ENCODE data around the gene ESR2. TPM values are rescaled to one million over a fixed set of nuclear protein-coding genes. Genes with fewer than 3 reads are reported as not detected.

Gene ESR2
- total RNA-seq, 1 experiment from 2014 or later, result 0.15 TPM

DNA sequence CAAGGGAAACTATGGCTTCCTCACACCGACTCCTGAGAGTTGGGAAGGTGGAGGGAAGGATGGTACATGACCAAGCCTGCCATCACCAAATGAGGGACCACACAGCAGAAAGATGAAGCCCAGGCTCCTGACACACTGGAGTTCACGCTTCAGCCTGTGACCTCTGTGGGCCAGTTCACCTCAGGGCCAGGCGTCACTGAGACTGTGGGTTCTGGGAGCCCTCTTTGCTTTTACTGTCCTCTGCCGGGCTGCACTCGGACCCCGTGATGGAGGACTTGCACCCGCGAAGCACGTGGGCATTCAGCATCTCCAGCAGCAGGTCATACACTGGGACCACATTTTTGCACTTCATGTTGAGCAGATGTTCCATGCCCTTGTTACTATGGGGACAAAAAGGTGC is 61.2 kb downstream of the ESR2 start:
- DNase-seq, result no peak
- H3K79me1 ChIP-seq (ENCODE audit: insufficient read depth, low read depth, low read length, poor library complexity, severe bottlenecking), result no peaks in the 10 kb centered on the region
- no peak overlapping the region for H3K27ac Mint-ChIP-seq
- H3K27ac ChIP-seq (ENCODE audit: insufficient read length, low read depth, low read length), result no peak overlapping the region
- no peak overlapping the region for H3K4me2 ChIP-seq (ENCODE audit: insufficient read depth, insufficient read length, low read length)
- no peak overlapping the region for H2BK15ac ChIP-seq (ENCODE audit: low read depth, low read length)
- no peaks in the 10 kb centered on the region for H3K9me3 Mint-ChIP-seq
- no peak overlapping the region for H3K4me3 Mint-ChIP-seq
- no peak overlapping the region for H4K91ac ChIP-seq (ENCODE audit: insufficient read length, low read depth, low read length)
- no peak overlapping the region for H2AK5ac ChIP-seq (ENCODE audit: insufficient read length, low read length)
- H2BK20ac ChIP-seq (ENCODE audit: low read depth, low read length, poor library complexity, severe bottlenecking), result no peak overlapping the region
- H3K4ac ChIP-seq (ENCODE audit: low read depth, low read length), result no peak overlapping the region
- H3T11ph ChIP-seq (ENCODE audit: low read length), result no peak overlapping the region
- no peaks in the 10 kb centered on the region for H3K27me3 ChIP-seq (ENCODE audit: insufficient read depth, low read length)
- H3K79me2 ChIP-seq (ENCODE audit: insufficient read depth, low read length), result no peaks in the 10 kb centered on the region
- no peaks in the 10 kb centered on the region for H3K9me3 ChIP-seq (ENCODE audit: control insufficient read depth, low read depth, low read length)
- no peaks in the 10 kb centered on the region for H3K4me1 Mint-ChIP-seq
- no CpG with 5 or more reads among the region's 9 CpGs for WGBS (ENCODE audit: extremely low coverage, insufficient read length, low lambda C conversion rate)
- H2BK120ac ChIP-seq (ENCODE audit: low read depth, low read length, poor library complexity, severe bottlenecking), result no peak overlapping the region
- H3K23ac ChIP-seq (ENCODE audit: insufficient read length, low read depth, low read length), result no peak overlapping the region
- H3K14ac ChIP-seq (ENCODE audit: insufficient read depth, low read length), result no peak overlapping the region
- TF ChIP-seq, protein P1, sequence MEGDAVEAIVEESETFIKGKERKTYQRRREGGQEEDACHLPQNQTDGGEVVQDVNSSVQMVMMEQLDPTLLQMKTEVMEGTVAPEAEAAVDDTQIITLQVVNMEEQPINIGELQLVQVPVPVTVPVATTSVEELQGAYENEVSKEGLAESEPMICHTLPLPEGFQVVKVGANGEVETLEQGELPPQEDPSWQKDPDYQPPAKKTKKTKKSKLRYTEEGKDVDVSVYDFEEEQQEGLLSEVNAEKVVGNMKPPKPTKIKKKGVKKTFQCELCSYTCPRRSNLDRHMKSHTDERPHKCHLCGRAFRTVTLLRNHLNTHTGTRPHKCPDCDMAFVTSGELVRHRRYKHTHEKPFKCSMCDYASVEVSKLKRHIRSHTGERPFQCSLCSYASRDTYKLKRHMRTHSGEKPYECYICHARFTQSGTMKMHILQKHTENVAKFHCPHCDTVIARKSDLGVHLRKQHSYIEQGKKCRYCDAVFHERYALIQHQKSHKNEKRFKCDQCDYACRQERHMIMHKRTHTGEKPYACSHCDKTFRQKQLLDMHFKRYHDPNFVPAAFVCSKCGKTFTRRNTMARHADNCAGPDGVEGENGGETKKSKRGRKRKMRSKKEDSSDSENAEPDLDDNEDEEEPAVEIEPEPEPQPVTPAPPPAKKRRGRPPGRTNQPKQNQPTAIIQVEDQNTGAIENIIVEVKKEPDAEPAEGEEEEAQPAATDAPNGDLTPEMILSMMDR (conservative IDR thresholded peaks at IDR 0.05), result no peak
- no peaks in the 10 kb centered on the region for H3K4me1 ChIP-seq (ENCODE audit: insufficient read depth, low read length)
- no peaks in the 10 kb centered on the region; the same call in 1 of the 2 replicates for H3K27me3 Mint-ChIP-seq (ENCODE audit: low read depth)
- no peak overlapping the region for H4K8ac ChIP-seq (replicated peaks; ENCODE audit: insufficient read length, low read depth, low read length)
- no peaks in the 10 kb centered on the region for H3K23me2 ChIP-seq (ENCODE audit: insufficient read length, low read depth, low read length, poor library complexity, severe bottlenecking)
- no peak overlapping the region for H3K18ac ChIP-seq (ENCODE audit: insufficient read length, low read depth, low read length)
- no peak overlapping the region for H4K5ac ChIP-seq (ENCODE audit: insufficient read length, low read depth, low read length)
- H3K36me3 Mint-ChIP-seq (ENCODE audit: insufficient read depth in 1 of 3, low read depth in 3 of 3), result peaks cover 0 to 10% (median 8%) of the 10 kb centered on the region in 3 experiments; a peak in 4 of 7 replicates
- no peak overlapping the region for H2BK5ac ChIP-seq (ENCODE audit: insufficient read length, low read length)
- no peak overlapping the region for H2AFZ ChIP-seq (ENCODE audit: low read length)
- H3K9ac ChIP-seq (ENCODE audit: extremely low read depth, insufficient read length, low read length), result no peak overlapping the region
- H4K20me1 ChIP-seq (ENCODE audit: control insufficient read depth, insufficient read depth, insufficient read length), result no peaks in the 10 kb centered on the region
- H3K56ac ChIP-seq (ENCODE audit: insufficient read length, low read depth, low read length), result no peak overlapping the region
- no peak overlapping the region for H2BK12ac ChIP-seq (ENCODE audit: insufficient read length, low read depth, low read length)
